ENCODE results near the gene C5.

The C5 gene

GRCh38 chr9:120915854-120916470, 134.1 kb downstream of the C5 start:
- TF ChIP-seq ZNF274 (IDR thresholded peaks at IDR 0.05; ENCODE audit: low read depth, low read length) = no peak
- no peak overlapping the region for H3K4me3 ChIP-seq (ENCODE audit: low read length)

- TF ChIP-seq ZNF274 (IDR thresholded peaks at IDR 0.05; ENCODE audit: low read depth, low read length) = no peak
- H3K4me3 ChIP-seq (ENCODE audit: low read length) = no peak overlapping the region
These were observed 135.1 kb downstream of the C5 start for GRCh38 chr9:120914953-120915352.

- no peak for TF ChIP-seq ZNF274 (IDR thresholded peaks at IDR 0.05; ENCODE audit: low read depth, low read length)
- no peak overlapping the region for H3K4me3 ChIP-seq (ENCODE audit: low read length)
These were observed 135.7 kb downstream of the C5 start for GRCh38 chr9:120914396-120914795.

- H3K4me3 ChIP-seq (ENCODE audit: low read length) = no peak overlapping the region
- no peak for TF ChIP-seq ZNF274 (IDR thresholded peaks at IDR 0.05; ENCODE audit: low read depth, low read length)
These were observed 136.3 kb downstream of the C5 start for GRCh38 chr9:120913647-120914264.

- TF ChIP-seq ZNF274 (IDR thresholded peaks at IDR 0.05; ENCODE audit: low read depth, low read length) = no peak
- no peak overlapping the region for H3K4me3 ChIP-seq (ENCODE audit: low read length)
These were observed 137.0 kb downstream of the C5 start for GRCh38 chr9:120912958-120913646.

- no peak for TF ChIP-seq ZNF274 (IDR thresholded peaks at IDR 0.05; ENCODE audit: low read depth, low read length)
- H3K4me3 ChIP-seq (ENCODE audit: low read length) = no peak overlapping the region
These were observed 138.7 kb downstream of the C5 start for GRCh38 chr9:120911295-120911837.

GRCh38 chr9:120910643-120911042, 139.4 kb downstream of the C5 start:
- H3K4me3 ChIP-seq (ENCODE audit: low read length) = no peak overlapping the region
- no peak for TF ChIP-seq ZNF274 (IDR thresholded peaks at IDR 0.05; ENCODE audit: low read depth, low read length)

- H3K4me3 ChIP-seq (ENCODE audit: low read length) = no peak overlapping the region
- no peak for TF ChIP-seq ZNF274 (IDR thresholded peaks at IDR 0.05; ENCODE audit: low read depth, low read length)
These were observed 140.2 kb downstream of the C5 start for GRCh38 chr9:120909904-120910303.

GRCh38 chr9:120905315-120906164, 144.5 kb downstream of the C5 start:
- TF ChIP-seq ZNF274 (IDR thresholded peaks at IDR 0.05; ENCODE audit: low read depth, low read length) = no peak

GRCh38 chr9:120904978-120905301, 145.1 kb downstream of the C5 start:
- TF ChIP-seq ZNF274 (IDR thresholded peaks at IDR 0.05; ENCODE audit: low read depth, low read length) = no peak
- H3K4me3 ChIP-seq (ENCODE audit: low read length) = no peak overlapping the region

More at GRCh38 chr9:120905315-120906164, 144.5 kb downstream of the C5 start:
- no peak overlapping the region for H3K4me3 ChIP-seq (ENCODE audit: low read length)

- TF ChIP-seq ZNF274 (IDR thresholded peaks at IDR 0.05; ENCODE audit: low read depth, low read length) = no peak
These were observed 145.8 kb downstream of the C5 start for GRCh38 chr9:120904061-120904977.

GRCh38 chr9:120902569-120903535, 147.2 kb downstream of the C5 start:
- no peak overlapping the region for H3K4me3 ChIP-seq (ENCODE audit: low read length)
- no peak for TF ChIP-seq ZNF274 (IDR thresholded peaks at IDR 0.05; ENCODE audit: low read depth, low read length)

More at GRCh38 chr9:120904061-120904977, 145.8 kb downstream of the C5 start:
- H3K4me3 ChIP-seq (ENCODE audit: low read length) = no peak overlapping the region
